Epithelial cell of alveolus of lung (primary cell): ENCODE measurements around the gene MDFIC2. TPM values are rescaled to one million over a fixed set of nuclear protein-coding genes. Genes with fewer than 3 reads are reported as not detected.

Source experiments
- total RNA-seq: library from RNA; depleted of rRNA; stranded (reverse); fragments of >200 nt; gene quantifications from 2 replicates; pipeline ENCODE4 v1.2.1, GENCODE V29; 2015

Gene MDFIC2
- not detected in 2 replicates for total RNA-seq

DNA sequence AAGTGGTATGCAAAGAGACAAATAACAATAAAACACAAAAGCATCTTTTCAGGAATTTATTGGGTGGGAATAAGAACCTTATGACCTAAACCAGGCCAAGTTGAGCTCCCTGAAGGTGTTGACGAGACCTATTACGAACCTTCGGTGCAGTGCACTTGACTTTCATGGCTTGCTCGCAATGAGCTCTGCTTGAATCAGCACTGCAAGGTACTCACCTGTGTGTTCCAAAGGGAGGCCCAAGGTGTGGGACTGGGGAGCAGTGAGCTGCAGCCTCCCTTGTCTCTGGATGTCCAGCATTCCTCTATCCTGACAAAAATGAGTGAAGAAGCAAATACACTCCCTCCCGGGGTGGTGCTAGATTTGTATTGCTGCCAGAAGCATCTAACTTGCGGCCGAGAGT, at the start of gene MDFIC2:
MDFIC2 (minus strand) TSS at position 303 of the 400 bp plus-strand sequence. CDS start 665 bp downstream, outside the sequence.

